Mesendoderm (in vitro differentiated cells): ENCODE measurements around the gene TOB2.
A peak's percentile ranks its signal among the peaks of the same experiment; 100 is the strongest.
"Not testable (repeated sequence)": the region's sequence is repeated elsewhere in the genome, so short reads cannot be mapped to it uniquely, and the experiment has no call there.

Experiments used
- DNase-seq: peaks from one replicate; pipeline ENCODE4 v3.0.0; 2013
- H2AK5ac ChIP-seq: 2 replicates; pipeline ENCODE4 v1.6.1; 2013; ENCODE audit warnings: low read length, inconsistent platforms
- H2BK120ac ChIP-seq: 2 replicates; pipeline ENCODE4 v1.6.1; 2013; ENCODE audit warnings: low read depth, mild to moderate bottlenecking, low read length, moderate library complexity, mixed read lengths
- H2BK15ac ChIP-seq: replicated peaks from 2 replicates; pipeline ENCODE4 v1.6.1; 2013; ENCODE audit warnings: low read depth, mild to moderate bottlenecking, moderate library complexity
- H2BK5ac ChIP-seq: 2 replicates; pipeline ENCODE4 v1.6.1; 2013; ENCODE audit warnings: low read length, inconsistent platforms
- H3K18ac ChIP-seq: 2 replicates; pipeline ENCODE4 v1.6.1; 2013; ENCODE audit warnings: mild to moderate bottlenecking, low read length, mixed read lengths
- H3K23ac ChIP-seq: one replicate; pipeline ENCODE4 v1.6.1; 2013; ENCODE audit warnings: low read length
- H3K27ac ChIP-seq: 2 replicates; pipeline ENCODE4 v1.5.1; 2013; ENCODE audit warnings: low read depth, mild to moderate bottlenecking, inconsistent platforms, low read length, moderate library complexity
- H3K27me3 ChIP-seq: 2 replicates; pipeline ENCODE4 v1.6.1; 2013; ENCODE audit warnings: low read length, control low read depth, mild to moderate bottlenecking, inconsistent platforms; ENCODE audit not compliant: insufficient read depth, poor library complexity
- H3K36me3 ChIP-seq: 2 replicates; pipeline ENCODE4 v1.6.1; 2013; ENCODE audit warnings: low read length, inconsistent platforms; ENCODE audit not compliant: control insufficient read depth, insufficient read depth
- H3K4ac ChIP-seq: one replicate; pipeline ENCODE4 v1.6.1; 2013; ENCODE audit warnings: low read depth, mild to moderate bottlenecking, low read length, moderate library complexity
- H3K4me1 ChIP-seq: 2 replicates; pipeline ENCODE4 v1.6.1; 2013; ENCODE audit warnings: low read depth, low read length, inconsistent platforms; ENCODE audit not compliant: control insufficient read depth
- H3K4me2 ChIP-seq: 2 replicates; pipeline ENCODE4 v1.6.1; 2013; ENCODE audit warnings: low read length
- H3K4me3 ChIP-seq: 2 replicates; pipeline ENCODE4 v1.5.1; 2013; ENCODE audit warnings: mild to moderate bottlenecking, low read length
- H3K56ac ChIP-seq: one replicate; pipeline ENCODE4 v1.6.1; 2013; ENCODE audit warnings: low read length
- H3K79me1 ChIP-seq: 2 replicates; pipeline ENCODE4 v1.6.1; 2013; ENCODE audit warnings: low read length, inconsistent platforms
- H3K79me2 ChIP-seq: 2 replicates; pipeline ENCODE4 v1.6.1; 2013; ENCODE audit warnings: mild to moderate bottlenecking, low read length; ENCODE audit not compliant: control insufficient read depth, insufficient read depth
- H3K9ac ChIP-seq: 2 replicates; pipeline ENCODE4 v1.6.1; 2013; ENCODE audit warnings: low read length, inconsistent platforms
- H4K5ac ChIP-seq: one replicate; pipeline ENCODE4 v1.6.1; 2013; ENCODE audit warnings: low read length
- H4K8ac ChIP-seq: one replicate; pipeline ENCODE4 v1.6.1; 2013; ENCODE audit warnings: low read depth, mild to moderate bottlenecking, control low read depth, low read length, moderate library complexity
- WGBS: extraction: QIAGEN DNeasy Blood & Tissue Kit; methylation state at CpG from one replicate; pipeline ENCODE4 v1.1.7; 2013; ENCODE audit warnings: low lambda C conversion rate, missing lambda C conversion rate; ENCODE audit not compliant: insufficient coverage; ENCODE audit errors: extremely low coverage; 5-methylcytosine and 5-hydroxymethylcytosine counted together

TOB2 gene

DNA sequence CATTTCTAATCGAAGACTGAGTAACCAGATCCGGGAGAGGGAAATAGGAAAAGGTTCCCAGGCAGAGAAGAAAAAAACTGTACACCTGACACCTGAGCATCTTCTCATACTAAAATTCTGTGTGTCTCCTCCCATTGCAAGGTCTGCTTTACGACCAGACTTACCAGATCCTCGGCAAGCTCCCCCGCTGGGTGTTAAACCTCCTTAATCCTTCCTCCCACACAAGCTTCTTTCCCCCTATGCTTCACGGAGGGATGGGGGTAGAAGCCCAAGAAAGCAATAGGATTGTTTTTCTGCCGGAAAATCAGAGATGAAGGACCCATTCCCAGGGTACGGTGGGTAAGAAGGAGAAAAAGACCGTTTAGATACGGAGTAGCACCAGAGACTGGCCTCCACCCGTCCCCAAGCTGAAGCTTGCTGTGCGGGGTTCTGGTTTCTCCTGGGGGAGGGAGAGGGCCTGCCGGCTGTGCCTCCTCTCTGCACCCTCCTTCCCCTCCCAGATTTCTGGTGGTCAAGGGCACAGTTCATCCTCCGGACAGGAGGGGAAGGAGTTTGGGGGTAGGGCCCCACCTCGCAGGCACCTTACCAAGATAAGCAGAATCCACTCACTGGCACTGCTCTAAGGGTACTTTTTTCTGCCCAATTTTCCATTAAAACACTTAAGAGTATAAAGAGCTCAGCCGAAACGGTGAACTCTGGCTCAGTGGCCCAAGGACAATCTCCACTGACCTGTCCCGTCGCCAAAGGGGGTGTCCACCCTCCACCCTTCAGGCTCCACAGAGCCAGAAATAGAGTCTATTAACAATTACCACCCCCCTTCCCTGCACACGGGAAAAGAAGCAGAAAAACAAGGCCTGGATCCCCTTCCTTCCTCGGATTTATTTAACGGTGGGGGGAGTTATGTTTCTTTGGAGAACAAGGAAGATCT, 1.2 kb downstream of the TOB2 start:
- H3K79me2 ChIP-seq: peaks cover 50% of the 10 kb centered on the region
- H3K23ac ChIP-seq: peak overlapping the region; percentile 86
- H3K9ac ChIP-seq: peak overlapping the region; percentile 99
- peak overlapping the region; percentile 73 for H2BK120ac ChIP-seq
- H3K18ac ChIP-seq: peak overlapping the region; percentile 99
- H3K4me1 ChIP-seq: peaks cover 3% of the 10 kb centered on the region
- H3K4me2 ChIP-seq: peak overlapping the region; percentile 90
- peak overlapping the region; percentile 88 for H2AK5ac ChIP-seq
- peaks cover 9% of the 10 kb centered on the region for H3K79me1 ChIP-seq
- peak overlapping the region; percentile 71 for H3K27ac ChIP-seq
- H3K27me3 ChIP-seq: no peaks in the 10 kb centered on the region
- H3K56ac ChIP-seq: peak overlapping the region; percentile 91
- H2BK15ac ChIP-seq: no peak overlapping the region
- H4K8ac ChIP-seq: no peak overlapping the region
- peak overlapping the region; percentile 93 for H3K4ac ChIP-seq
- peak; percentile 87 for DNase-seq
- H3K4me3 ChIP-seq: peak overlapping the region; percentile 98
- no peak overlapping the region for H4K5ac ChIP-seq
- H2BK5ac ChIP-seq: peak overlapping the region; percentile 86
- WGBS: no CpG with 5 or more reads among the region's 22 CpGs
- peaks cover 3% of the 10 kb centered on the region for H3K36me3 ChIP-seq

- Histone ChIP-seq H4K8ac (no peak overlapping the region), H3K4me2 (peak overlapping the region; percentile 90), H2BK120ac (no peak overlapping the region), H2BK15ac (no peak overlapping the region), H3K9ac (peak overlapping the region; percentile 99), H3K4me3 (peak overlapping the region; percentile 98), H2AK5ac (peak overlapping the region; percentile 79), H3K56ac (peak overlapping the region; percentile 93), H2BK5ac (peak overlapping the region; percentile 86), H3K27ac (peak overlapping the region; percentile 71), H3K36me3 (peaks cover 3% of the 10 kb centered on the region), H3K18ac (peak overlapping the region; percentile 64), H3K4ac (peak overlapping the region; percentile 82), H3K27me3 (no peaks in the 10 kb centered on the region), H4K5ac (peak overlapping the region; percentile 47), H3K23ac (peak overlapping the region; percentile 97), H3K79me1 (peaks cover 9% of the 10 kb centered on the region), H3K4me1 (peaks cover 3% of the 10 kb centered on the region), H3K79me2 (peaks cover 55% of the 10 kb centered on the region)
- no CpG with 5 or more reads among the region's 35 CpGs for WGBS
- DNase-seq: peak; percentile 100
These were observed 2.1 kb downstream of the TOB2 start for GRCh38 chr22:41444360-41445128.

GRCh38 chr22:41442240-41442792, 4.3 kb downstream of the TOB2 start:
- Histone ChIP-seq H3K4me1 (no peaks in the 10 kb centered on the region), H3K27ac (no peak overlapping the region)

GRCh38 chr22:41440511-41440910, 6.1 kb downstream of the TOB2 start:
- H2AK5ac ChIP-seq, H4K8ac ChIP-seq, H3K4me1 ChIP-seq, H3K4ac ChIP-seq, H3K23ac ChIP-seq, H3K4me2 ChIP-seq, H3K9ac ChIP-seq, H3K36me3 ChIP-seq, H2BK15ac ChIP-seq, H3K56ac ChIP-seq, H3K4me3 ChIP-seq, H2BK5ac ChIP-seq, H3K27me3 ChIP-seq, H3K27ac ChIP-seq, DNase-seq, H4K5ac ChIP-seq, H3K18ac ChIP-seq, H2BK120ac ChIP-seq: not testable (repeated sequence)
- WGBS: no CpG with 5 or more reads among the region's 5 CpGs
- Histone ChIP-seq H3K79me1 (peaks cover 19% of the 10 kb centered on the region), H3K79me2 (peaks cover 67% of the 10 kb centered on the region)

More at GRCh38 chr22:41442240-41442792, 4.3 kb downstream of the TOB2 start:
- no peak overlapping the region for H2BK5ac ChIP-seq
- H2AK5ac ChIP-seq: no peak overlapping the region
- H3K18ac ChIP-seq: no peak overlapping the region
- no peak overlapping the region for H3K56ac ChIP-seq
- H4K8ac ChIP-seq: no peak overlapping the region
- H2BK120ac ChIP-seq: no peak overlapping the region
- H3K23ac ChIP-seq: no peak overlapping the region
- WGBS: no CpG with 5 or more reads among the region's 2 CpGs
- no peak overlapping the region for H3K4me3 ChIP-seq
- peaks cover 3% of the 10 kb centered on the region for H3K36me3 ChIP-seq
- H3K79me1 ChIP-seq: peaks cover 10% of the 10 kb centered on the region
- DNase-seq: no peak
- no peak overlapping the region for H3K4me2 ChIP-seq
- no peak overlapping the region for H2BK15ac ChIP-seq
- no peaks in the 10 kb centered on the region for H3K27me3 ChIP-seq
- H3K9ac ChIP-seq: no peak overlapping the region
- no peak overlapping the region for H4K5ac ChIP-seq
- no peak overlapping the region for H3K4ac ChIP-seq
- peaks cover 66% of the 10 kb centered on the region for H3K79me2 ChIP-seq

DNA sequence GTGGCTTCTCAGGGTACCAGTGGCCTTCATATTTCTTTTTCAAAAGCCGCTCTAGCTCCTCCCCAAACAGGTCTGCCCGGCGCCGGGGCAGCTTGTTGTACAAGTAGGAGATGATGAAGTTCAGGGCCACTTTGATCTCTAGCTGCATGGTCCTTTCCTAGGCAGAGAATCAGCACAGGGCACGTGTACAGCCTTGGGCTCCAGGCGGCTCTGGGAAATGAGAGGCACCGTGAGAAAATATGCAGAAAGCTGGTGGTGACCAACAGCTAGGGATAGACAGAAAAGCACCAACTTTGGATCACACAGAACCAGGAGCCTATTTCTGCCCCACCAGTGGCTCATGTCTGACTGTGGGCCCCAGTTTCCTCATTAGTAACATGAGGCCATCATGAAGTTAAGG, 9.4 kb downstream of the TOB2 start:
- Histone ChIP-seq H3K56ac (no peak overlapping the region), H2AK5ac (no peak overlapping the region), H3K18ac (no peak overlapping the region), H3K4me3 (no peak overlapping the region), H3K4ac (no peak overlapping the region), H3K36me3 (peaks cover 15% of the 10 kb centered on the region), H3K79me2 (peaks cover 39% of the 10 kb centered on the region), H3K79me1 (peaks cover 19% of the 10 kb centered on the region), H3K4me2 (no peak overlapping the region), H2BK120ac (no peak overlapping the region), H4K5ac (no peak overlapping the region), H3K27ac (no peak overlapping the region), H3K4me1 (no peaks in the 10 kb centered on the region), H2BK15ac (no peak overlapping the region), H3K23ac (no peak overlapping the region), H3K27me3 (no peaks in the 10 kb centered on the region), H2BK5ac (no peak overlapping the region), H3K9ac (no peak overlapping the region), H4K8ac (no peak overlapping the region)
- no CpG with 5 or more reads among the region's 7 CpGs for WGBS
- DNase-seq: no peak
